Karpas-422 (cell line): Measurements from ENCODE around the gene ROR2. TPM values are rescaled to one million over a fixed set of nuclear protein-coding genes. Genes with fewer than 3 reads are reported as not detected.

Experiments used
- DNase-seq: peaks from one replicate; pipeline ENCODE4 v3.0.0-alpha.2; 2015
- H2AFZ ChIP-seq: fragments of 200-600 bp; sonication (generic); 2 replicates; pipeline ENCODE4 v1.6.1; 2014; ENCODE audit warnings: antibody characterized with exemption, low read length, mixed read lengths
- H3K27ac ChIP-seq: fragments of 200-600 bp; sonication (generic); 2 replicates; pipeline ENCODE4 v1.5.1; 2014; ENCODE audit warnings: mild to moderate bottlenecking, low read length, moderate library complexity
- H3K27me3 ChIP-seq: fragments of 200-600 bp; sonication (generic); 2 replicates; pipeline ENCODE4 v1.6.1; 2014; ENCODE audit warnings: low read length, mixed read lengths
- H3K36me3 ChIP-seq: fragments of 200-600 bp; sonication (generic); 2 replicates; pipeline ENCODE4 v1.6.1; 2014; ENCODE audit warnings: low read length, mixed read lengths; ENCODE audit not compliant: insufficient read depth
- H3K4me1 ChIP-seq: fragments of 200-600 bp; sonication (generic); 2 replicates; pipeline ENCODE4 v1.6.1; 2014; ENCODE audit warnings: mild to moderate bottlenecking, low read length, mixed read lengths
- H3K4me2 ChIP-seq: fragments of 200-600 bp; sonication (generic); 2 replicates; pipeline ENCODE4 v1.6.1; 2014; ENCODE audit warnings: low read length, low read depth, mild to moderate bottlenecking; ENCODE audit not compliant: poor library complexity, severe bottlenecking
- H3K4me3 ChIP-seq: fragments of 200-600 bp; sonication (generic); 2 replicates; pipeline ENCODE4 v1.5.1; 2014; ENCODE audit warnings: mild to moderate bottlenecking, antibody characterized with exemption, low read length, mixed read lengths
- H3K79me2 ChIP-seq: fragments of 200-600 bp; sonication (generic); 2 replicates; pipeline ENCODE4 v1.6.1; 2014; ENCODE audit warnings: mild to moderate bottlenecking, low read length, mixed read lengths
- H3K9ac ChIP-seq: fragments of 200-600 bp; sonication (generic); 2 replicates; pipeline ENCODE4 v1.6.0; 2014; ENCODE audit warnings: low read length
- H3K9me2 ChIP-seq: fragments of 200-600 bp; sonication (generic), shearing (Covaris generic); replicated peaks from 2 replicates; pipeline ENCODE4 v1.6.0; 2014; ENCODE audit warnings: mild to moderate bottlenecking, low read length, moderate library complexity; ENCODE audit not compliant: insufficient read depth
- H3K9me3 ChIP-seq: fragments of 300-700, 200-600 bp; sonication (generic); 2 replicates; pipeline ENCODE4 v1.6.1; 2014; ENCODE audit warnings: low read length, mixed read lengths
- H4K20me1 ChIP-seq: fragments of 200-600 bp; sonication (generic); 2 replicates; pipeline ENCODE4 v1.6.1; 2014; ENCODE audit warnings: mild to moderate bottlenecking, antibody characterized with exemption, low read length, low read depth; ENCODE audit not compliant: insufficient read depth
- total RNA-seq: library from RNA; depleted of rRNA; stranded (reverse); fragments of >200 nt; shearing (Covaris generic); gene quantifications from 2 replicates; pipeline ENCODE4 v1.2.3, GENCODE V29; 2014; ENCODE audit warnings: low replicate concordance

ROR2 gene
- total RNA-seq, 1 experiment from 2014 or later = not detected

GRCh38 chr9:91660521-91660920 lies 289.5 kb downstream of the ROR2 start:
- Histone ChIP-seq H3K4me1 (peaks cover 24% of the 10 kb centered on the region), H3K4me3 (no peak overlapping the region), H2AFZ (no peak overlapping the region), H3K9me3 (no peaks in the 10 kb centered on the region), H3K4me2 (no peak overlapping the region), H3K36me3 (no peaks in the 10 kb centered on the region), H3K27ac (no peak overlapping the region), H4K20me1 (no peaks in the 10 kb centered on the region), H3K9ac (no peak overlapping the region), H3K9me2 (no peaks in the 10 kb centered on the region), H3K27me3 (no peaks in the 10 kb centered on the region), H3K79me2 (no peaks in the 10 kb centered on the region)
- no peak for DNase-seq

- H3K9ac ChIP-seq = no peak overlapping the region
Observed at GRCh38 chr9:91659529-91660495, 290.2 kb downstream of the ROR2 start.

GRCh38 chr9:91658513-91659105 lies 291.4 kb downstream of the ROR2 start:
- H2AFZ ChIP-seq = no peak overlapping the region
- H3K9me3 ChIP-seq = no peaks in the 10 kb centered on the region
- H3K9me2 ChIP-seq = no peaks in the 10 kb centered on the region
- H3K9ac ChIP-seq = peak overlapping the region; percentile 30; the same call in 1 of the 2 replicates
- H3K4me3 ChIP-seq = no peak overlapping the region; the same call in 1 of the 2 replicates
- H3K4me1 ChIP-seq = peaks cover 24% of the 10 kb centered on the region
- no peak overlapping the region for H3K27ac ChIP-seq
- no peaks in the 10 kb centered on the region for H4K20me1 ChIP-seq
- H3K36me3 ChIP-seq = no peaks in the 10 kb centered on the region
- no peaks in the 10 kb centered on the region for H3K79me2 ChIP-seq
- peak; percentile 84 for DNase-seq
- H3K27me3 ChIP-seq = no peaks in the 10 kb centered on the region
- H3K4me2 ChIP-seq = peak overlapping the region; percentile 56

More at GRCh38 chr9:91659529-91660495, 290.2 kb downstream of the ROR2 start:
- peak; percentile 56 for DNase-seq
- H2AFZ ChIP-seq = no peak overlapping the region
- H3K27ac ChIP-seq = no peak overlapping the region
- no peaks in the 10 kb centered on the region for H3K36me3 ChIP-seq
- no peaks in the 10 kb centered on the region for H3K79me2 ChIP-seq
- H3K27me3 ChIP-seq = no peaks in the 10 kb centered on the region
- H3K9me3 ChIP-seq = no peaks in the 10 kb centered on the region
- H3K4me1 ChIP-seq = peaks cover 24% of the 10 kb centered on the region
- no peaks in the 10 kb centered on the region for H4K20me1 ChIP-seq
- H3K9me2 ChIP-seq = no peaks in the 10 kb centered on the region
- no peak overlapping the region for H3K4me3 ChIP-seq
- H3K4me2 ChIP-seq = peak overlapping the region; percentile 56

GRCh38 chr9:91657501-91657900 lies 292.5 kb downstream of the ROR2 start:
- H3K9me3 ChIP-seq = no peaks in the 10 kb centered on the region

GRCh38 chr9:91655658-91656057 lies 294.4 kb downstream of the ROR2 start:
- no peaks in the 10 kb centered on the region for H4K20me1 ChIP-seq
- no peaks in the 10 kb centered on the region for H3K27me3 ChIP-seq
- no peaks in the 10 kb centered on the region for H3K36me3 ChIP-seq
- H3K27ac ChIP-seq = no peak overlapping the region
- no peak for DNase-seq
- no peak overlapping the region for H3K4me3 ChIP-seq
- H3K9ac ChIP-seq = no peak overlapping the region
- no peak overlapping the region for H2AFZ ChIP-seq
- no peak overlapping the region for H3K4me2 ChIP-seq
- H3K79me2 ChIP-seq = no peaks in the 10 kb centered on the region
- H3K4me1 ChIP-seq = peaks cover 24% of the 10 kb centered on the region
- H3K9me2 ChIP-seq = no peaks in the 10 kb centered on the region
- H3K9me3 ChIP-seq = no peaks in the 10 kb centered on the region

More at GRCh38 chr9:91657501-91657900, 292.5 kb downstream of the ROR2 start:
- Histone ChIP-seq H3K27ac (no peak overlapping the region), H3K9ac (no peak overlapping the region), H3K4me1 (peaks cover 24% of the 10 kb centered on the region), H4K20me1 (no peaks in the 10 kb centered on the region), H3K9me2 (no peaks in the 10 kb centered on the region), H3K4me2 (no peak overlapping the region), H3K4me3 (no peak overlapping the region), H2AFZ (no peak overlapping the region), H3K27me3 (no peaks in the 10 kb centered on the region), H3K79me2 (no peaks in the 10 kb centered on the region), H3K36me3 (no peaks in the 10 kb centered on the region)
- no peak for DNase-seq

GRCh38 chr9:91655215-91655614 lies 294.8 kb downstream of the ROR2 start:
- H3K36me3 ChIP-seq = no peaks in the 10 kb centered on the region
- H3K4me2 ChIP-seq = no peak overlapping the region
- no peak for DNase-seq
- no peaks in the 10 kb centered on the region for H4K20me1 ChIP-seq
- H3K9me2 ChIP-seq = no peaks in the 10 kb centered on the region
- H3K9ac ChIP-seq = no peak overlapping the region
- H3K79me2 ChIP-seq = no peaks in the 10 kb centered on the region
- H3K27ac ChIP-seq = no peak overlapping the region
- H3K27me3 ChIP-seq = no peaks in the 10 kb centered on the region
- no peaks in the 10 kb centered on the region for H3K9me3 ChIP-seq
- H3K4me3 ChIP-seq = no peak overlapping the region
- no peak overlapping the region for H2AFZ ChIP-seq
- peaks cover 22% of the 10 kb centered on the region for H3K4me1 ChIP-seq

GRCh38 chr9:91654527-91654926 lies 295.5 kb downstream of the ROR2 start:
- Histone ChIP-seq H3K9me2 (no peaks in the 10 kb centered on the region), H3K9ac (no peak overlapping the region), H3K4me1 (peaks cover 15% of the 10 kb centered on the region), H3K27me3 (no peaks in the 10 kb centered on the region), H3K4me2 (no peak overlapping the region), H4K20me1 (no peaks in the 10 kb centered on the region), H3K36me3 (no peaks in the 10 kb centered on the region), H3K4me3 (no peak overlapping the region), H3K27ac (no peak overlapping the region), H2AFZ (no peak overlapping the region), H3K9me3 (no peaks in the 10 kb centered on the region), H3K79me2 (no peaks in the 10 kb centered on the region)
- DNase-seq = no peak

- Histone ChIP-seq H3K27me3 (no peaks in the 10 kb centered on the region), H3K9ac (no peak overlapping the region), H3K4me2 (no peak overlapping the region), H4K20me1 (no peaks in the 10 kb centered on the region), H3K27ac (no peak overlapping the region), H2AFZ (no peak overlapping the region), H3K79me2 (no peaks in the 10 kb centered on the region), H3K4me1 (no peaks in the 10 kb centered on the region), H3K36me3 (no peaks in the 10 kb centered on the region), H3K4me3 (no peak overlapping the region), H3K9me2 (no peaks in the 10 kb centered on the region), H3K9me3 (no peaks in the 10 kb centered on the region)
- DNase-seq = no peak
Observed at GRCh38 chr9:91647371-91647770, 302.7 kb downstream of the ROR2 start.
